H4 (cell line): ENCODE measurements around the gene TPRX2. TPM values are rescaled to one million over a fixed set of nuclear protein-coding genes. Genes with fewer than 3 reads are reported as not detected.
"Not testable (repeated sequence)": the region's sequence is repeated elsewhere in the genome, so short reads cannot be mapped to it uniquely, and the experiment has no call there.

ENCODE experiments used
- DNase-seq: peaks from one replicate; pipeline ENCODE4 v3.0.0-alpha.2; 2015; ENCODE audit warnings: low spot score
- total RNA-seq: library from RNA; depleted of rRNA; stranded (reverse); fragments of >200 nt; shearing (Covaris generic); gene quantifications from 2 replicates; pipeline ENCODE4 v1.2.3, GENCODE V29; 2014

The TPRX2 gene
- total RNA-seq, 1 experiment from 2014 or later = not detected

GRCh38 chr19:47861630-47862029, 2.6 kb downstream of the TPRX2 start:
- no peak for DNase-seq

GRCh38 chr19:47863514-47863936, 4.5 kb downstream of the TPRX2 start:
- peak; percentile 75 for DNase-seq

GRCh38 chr19:47865166-47865565, 6.1 kb downstream of the TPRX2 start:
- DNase-seq = no peak

- no peak for DNase-seq
Observed at GRCh38 chr19:47878906-47879305, 19.9 kb downstream of the TPRX2 start.

- DNase-seq = not testable (repeated sequence)
Observed at GRCh38 chr19:47879385-47879784, 20.4 kb downstream of the TPRX2 start.

GRCh38 chr19:47881757-47882156, 22.7 kb downstream of the TPRX2 start:
- DNase-seq = no peak

GRCh38 chr19:47882890-47883289, 23.9 kb downstream of the TPRX2 start:
- DNase-seq = no peak

GRCh38 chr19:47885067-47885463, 26.0 kb downstream of the TPRX2 start:
- DNase-seq = no peak

GRCh38 chr19:47886010-47886559, 27.1 kb downstream of the TPRX2 start, which contains the start of gene SULT2A1:
Gene SULT2A1 (minus strand): TSS chr19:47886315. CDS start chr19:47886257, 58 bp downstream.
- no peak for DNase-seq

- DNase-seq = no peak
Observed at GRCh38 chr19:47890865-47891621, 32.0 kb downstream of the TPRX2 start.

GRCh38 chr19:47891622-47891922, 32.5 kb downstream of the TPRX2 start:
- DNase-seq = no peak

GRCh38 chr19:47891923-47892666, 33.1 kb downstream of the TPRX2 start:
- no peak for DNase-seq

GRCh38 chr19:47895165-47895782, 36.2 kb downstream of the TPRX2 start:
- DNase-seq = no peak

GRCh38 chr19:47896019-47896418, 37.0 kb downstream of the TPRX2 start:
- DNase-seq = no peak

- DNase-seq = no peak
Observed at GRCh38 chr19:47896773-47897172, 37.7 kb downstream of the TPRX2 start.

- no peak for DNase-seq
Observed at GRCh38 chr19:47897861-47898260, 38.8 kb downstream of the TPRX2 start.

- no peak for DNase-seq
Observed at GRCh38 chr19:47899335-47899734, 40.3 kb downstream of the TPRX2 start.

- DNase-seq = no peak
Observed at GRCh38 chr19:47901370-47901769, 42.3 kb downstream of the TPRX2 start.

- DNase-seq = not testable (repeated sequence)
Observed at GRCh38 chr19:47909350-47909749, 50.3 kb downstream of the TPRX2 start.

GRCh38 chr19:47910191-47910590, 51.2 kb downstream of the TPRX2 start:
- DNase-seq = not testable (repeated sequence)
